HG02884 (cell line): Measurements from ENCODE around the gene ANXA6.
A peak's percentile ranks its signal among the peaks of the same experiment; 100 is the strongest.

Experiments
- ATAC-seq: cut with Tn5 transposase; IDR thresholded peaks from one replicate; pipeline ENCODE4 v1.9.1; 2021; ENCODE audit warnings: mild to moderate bottlenecking, moderate library complexity; ENCODE audit not compliant: unreplicated experiment

ANXA6 gene

DNA sequence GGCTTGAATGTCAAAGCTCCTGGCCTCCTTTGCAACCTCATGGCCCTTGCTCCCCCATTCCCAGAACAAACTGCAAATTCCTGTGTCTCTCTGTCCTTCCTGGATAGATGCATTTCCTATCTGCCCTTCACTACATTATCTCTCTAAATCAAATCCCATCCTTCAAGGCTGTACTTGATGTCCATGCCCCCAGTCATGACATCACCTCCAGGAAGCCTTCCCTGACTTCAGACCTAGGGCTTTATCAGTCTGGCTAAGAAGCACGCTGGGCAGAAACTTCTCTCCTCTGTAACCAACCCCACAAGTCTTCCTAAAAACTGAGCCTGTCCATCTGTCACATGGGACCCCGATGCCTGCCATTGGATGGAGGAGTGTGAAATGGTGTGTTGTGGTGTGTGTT is 51.1 kb downstream of the ANXA6 start:
- ATAC-seq: no peak

DNA sequence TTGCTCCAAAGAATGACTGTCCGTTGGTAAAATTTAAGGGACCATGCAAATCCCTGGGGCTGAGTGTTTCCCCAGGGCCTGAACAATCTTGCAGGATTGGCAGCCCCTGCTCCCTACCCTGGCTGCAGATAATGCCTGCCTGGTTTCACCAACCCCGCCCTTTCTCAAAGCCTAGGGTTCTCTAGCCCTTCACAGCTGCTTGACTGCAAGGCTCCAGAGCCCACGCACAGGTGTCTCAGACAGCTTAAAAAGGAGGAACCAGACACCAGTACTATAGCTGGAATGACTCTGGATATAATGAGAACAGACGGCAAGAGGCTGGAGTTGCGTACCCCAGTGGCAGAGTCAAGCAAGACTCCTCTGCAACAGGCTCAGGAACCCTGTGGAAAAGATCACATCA is 51.5 kb downstream of the ANXA6 start:
- ATAC-seq: no peak

DNA sequence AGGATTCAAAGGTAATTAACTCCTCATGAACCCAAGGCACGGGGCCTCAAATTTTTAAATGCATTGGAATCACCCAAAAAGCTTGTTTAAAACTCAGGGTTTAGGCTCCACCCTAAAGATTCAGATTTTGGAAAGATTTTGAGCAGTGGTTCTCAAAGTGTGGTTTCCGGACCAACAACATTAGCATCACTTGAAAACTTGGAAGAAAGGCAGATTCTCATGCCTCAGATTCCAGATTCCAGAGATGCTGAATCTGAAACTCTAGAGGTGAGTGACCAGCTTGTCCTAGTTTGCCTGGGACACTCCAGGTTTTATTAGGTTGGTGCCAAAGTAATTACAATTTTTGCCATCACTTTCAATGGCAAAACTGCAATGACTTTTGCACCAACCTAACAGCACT is 52.0 kb downstream of the ANXA6 start:
- no peak for ATAC-seq

DNA sequence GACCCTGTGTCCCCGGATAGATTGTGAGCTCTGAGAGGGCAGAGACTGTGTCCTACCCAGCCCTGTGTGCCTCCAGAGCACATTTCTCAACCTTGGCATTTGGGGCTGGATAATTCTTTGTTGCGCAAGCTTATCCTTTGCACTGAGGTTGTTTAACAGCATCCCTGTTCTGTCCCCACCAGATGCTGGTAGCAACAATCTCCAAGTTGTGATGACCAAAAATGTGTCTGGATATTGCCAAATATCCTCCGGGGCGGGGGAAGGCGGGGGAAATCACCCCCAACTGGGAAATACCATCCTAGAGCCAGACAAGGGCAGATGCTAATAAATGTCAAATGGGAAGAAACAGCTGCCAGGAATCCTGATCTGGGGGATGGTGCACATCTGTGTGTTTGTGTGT is 52.8 kb downstream of the ANXA6 start:
- no peak for ATAC-seq

DNA sequence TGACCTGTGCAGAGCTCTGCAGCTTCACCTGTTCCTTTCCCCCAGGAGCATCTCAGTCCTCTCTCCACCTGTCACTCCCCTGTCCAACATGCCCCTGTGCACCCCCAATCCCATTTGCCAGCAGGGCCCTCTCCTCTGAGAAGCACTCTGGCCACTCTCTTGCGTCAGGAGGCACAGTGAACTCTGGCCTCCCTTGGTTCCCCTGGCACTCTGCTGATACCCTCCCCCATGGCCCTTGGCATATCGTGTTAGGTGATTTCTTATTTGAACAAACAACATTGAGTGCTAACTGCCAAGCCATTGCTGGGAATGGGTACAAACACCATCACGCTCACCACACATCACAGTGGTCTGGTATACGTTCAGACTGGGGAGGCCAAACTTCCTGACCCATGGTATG is 55.8 kb downstream of the ANXA6 start:
- ATAC-seq: no peak

DNA sequence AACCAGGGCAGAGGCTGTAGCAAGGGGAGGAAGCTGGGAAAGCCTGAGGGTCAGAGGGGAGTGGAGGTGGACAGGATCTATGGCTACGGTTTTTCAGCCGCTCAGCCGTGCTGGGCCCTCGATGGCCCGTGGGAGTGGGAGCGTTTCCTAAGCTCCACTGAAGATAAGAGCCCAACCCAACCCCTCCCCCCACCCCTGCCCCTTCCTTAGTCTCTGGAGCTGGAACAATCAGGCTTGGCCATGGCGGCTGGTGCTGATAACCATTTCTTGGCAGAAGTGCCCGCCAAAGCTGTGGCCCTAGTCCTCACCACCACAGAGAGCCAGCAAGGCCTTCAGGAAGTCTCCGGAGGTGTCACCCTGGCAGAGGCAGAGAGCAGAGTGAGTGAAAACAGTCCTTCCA is 56.4 kb downstream of the ANXA6 start:
- no peak for ATAC-seq

DNA sequence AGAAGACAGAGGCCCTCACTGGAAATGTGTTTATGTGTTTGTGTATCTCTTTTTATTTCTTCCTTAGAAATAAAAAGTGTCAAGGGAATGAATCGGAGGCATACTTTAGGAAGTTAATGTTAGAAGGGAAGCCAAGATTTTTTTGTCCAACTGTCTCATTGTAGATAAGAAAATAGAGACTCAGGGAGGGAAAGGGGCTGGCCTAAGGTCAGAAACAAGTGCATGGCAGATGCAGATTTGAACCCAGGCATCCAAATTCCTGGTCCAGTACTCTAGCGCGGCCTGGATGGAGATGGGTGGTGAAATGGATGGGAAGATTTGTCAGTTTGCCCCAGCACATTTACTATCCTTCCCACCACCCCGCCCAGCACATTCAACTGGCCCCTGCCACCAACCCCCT is 56.9 kb downstream of the ANXA6 start:
- ATAC-seq: no peak

DNA sequence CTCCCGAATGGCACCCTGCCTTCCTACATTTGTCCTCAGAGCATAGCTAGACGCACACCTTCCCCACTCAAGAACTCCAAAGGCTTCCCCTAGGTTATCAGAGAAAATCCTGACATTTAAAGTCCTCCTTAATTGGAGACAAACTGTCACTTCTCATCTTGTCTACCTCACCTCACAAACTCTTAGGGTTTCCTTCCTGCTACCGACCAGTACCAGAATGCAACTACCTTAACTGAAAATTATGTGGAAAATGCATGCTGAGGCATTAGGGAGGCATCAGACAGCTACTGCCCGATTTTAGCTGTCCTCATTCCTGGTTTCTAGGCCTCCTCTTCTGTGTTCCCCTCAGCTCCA is 58.8 kb downstream of the ANXA6 start:
- no peak for ATAC-seq

DNA sequence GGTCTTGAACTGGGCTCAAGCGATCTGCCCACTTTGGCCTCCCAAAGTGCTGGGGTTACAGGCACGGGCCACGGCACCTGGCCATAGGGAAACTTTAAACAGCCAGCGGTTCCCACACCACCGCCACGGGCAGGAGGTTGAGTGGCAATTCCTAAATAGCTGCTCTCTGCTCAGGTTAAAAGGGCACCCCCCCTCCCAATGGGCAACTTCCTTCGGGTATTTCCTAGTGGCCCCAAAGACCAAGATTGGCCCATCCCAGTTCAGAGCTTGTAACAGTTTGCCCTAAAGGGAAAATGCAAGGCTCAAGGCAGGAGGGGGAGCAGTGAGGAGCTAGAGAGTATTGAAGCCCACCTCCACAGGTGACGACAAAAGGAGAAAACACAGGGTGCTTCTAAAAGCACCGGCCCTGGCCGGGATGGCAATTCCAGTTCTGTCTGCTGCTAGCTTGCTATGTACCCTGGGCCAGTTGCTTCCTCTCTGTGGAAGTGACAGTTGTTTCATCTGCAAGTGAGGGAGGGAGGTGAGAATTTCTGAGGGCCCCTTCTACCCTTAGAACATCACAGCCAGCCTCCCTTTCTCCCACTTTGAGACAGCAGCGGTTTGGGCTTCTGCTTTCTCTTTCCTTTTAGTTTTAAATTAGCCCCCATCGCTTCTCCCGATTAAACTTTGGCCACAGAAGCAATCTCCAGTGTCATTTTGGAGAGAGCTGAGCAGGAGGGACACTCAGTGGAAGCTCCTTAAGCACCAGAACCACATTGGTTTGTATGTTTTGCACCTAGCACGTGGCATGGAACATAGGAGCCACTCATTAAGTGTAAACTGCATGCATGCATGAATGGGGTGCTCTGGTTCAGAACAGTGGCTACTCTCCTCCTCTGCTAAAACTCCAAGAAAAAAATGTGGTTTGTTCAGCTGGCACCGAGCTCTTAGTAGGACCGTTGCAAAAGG is 59.5 kb downstream of the ANXA6 start:
- ATAC-seq: peak; percentile 58

DNA sequence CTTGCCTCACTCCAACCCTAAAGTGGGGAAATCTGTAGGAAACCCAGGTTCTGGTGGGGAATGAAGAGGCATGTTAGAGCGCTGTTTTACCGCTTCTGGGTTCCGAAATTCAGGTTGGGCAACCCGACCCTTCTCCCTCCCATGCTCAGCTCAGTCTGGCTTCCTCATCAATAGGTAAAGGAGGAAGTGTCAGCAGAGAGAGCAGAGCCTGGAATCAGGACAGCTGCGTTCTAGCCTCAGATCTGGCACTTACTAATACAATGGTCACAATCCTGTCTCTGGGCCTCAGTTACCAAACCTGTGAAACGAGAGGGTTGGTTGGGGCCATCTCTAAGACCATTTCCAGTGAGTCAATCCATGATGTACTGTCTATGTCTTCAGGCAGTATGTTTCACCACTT is 60.5 kb downstream of the ANXA6 start:
- no peak for ATAC-seq

DNA sequence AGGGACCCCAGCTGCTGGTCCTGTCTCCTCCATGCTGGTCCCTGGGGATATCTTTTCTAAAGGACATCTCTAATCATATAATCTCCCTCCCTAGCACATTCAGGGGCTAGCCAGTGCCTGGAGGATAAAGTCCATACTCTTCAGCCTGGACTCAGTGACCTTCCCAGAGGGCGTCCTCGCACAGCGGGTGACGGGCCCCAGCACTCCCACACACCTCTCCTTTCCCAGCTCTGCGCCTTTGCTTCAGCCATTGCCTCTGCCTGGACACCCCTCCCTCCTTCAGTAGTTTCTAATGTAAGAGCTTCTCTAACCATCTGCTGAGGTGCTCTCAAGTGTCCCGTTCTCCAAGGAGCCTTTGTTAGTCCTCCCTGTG is 61.6 kb downstream of the ANXA6 start:
- ATAC-seq: no peak

DNA sequence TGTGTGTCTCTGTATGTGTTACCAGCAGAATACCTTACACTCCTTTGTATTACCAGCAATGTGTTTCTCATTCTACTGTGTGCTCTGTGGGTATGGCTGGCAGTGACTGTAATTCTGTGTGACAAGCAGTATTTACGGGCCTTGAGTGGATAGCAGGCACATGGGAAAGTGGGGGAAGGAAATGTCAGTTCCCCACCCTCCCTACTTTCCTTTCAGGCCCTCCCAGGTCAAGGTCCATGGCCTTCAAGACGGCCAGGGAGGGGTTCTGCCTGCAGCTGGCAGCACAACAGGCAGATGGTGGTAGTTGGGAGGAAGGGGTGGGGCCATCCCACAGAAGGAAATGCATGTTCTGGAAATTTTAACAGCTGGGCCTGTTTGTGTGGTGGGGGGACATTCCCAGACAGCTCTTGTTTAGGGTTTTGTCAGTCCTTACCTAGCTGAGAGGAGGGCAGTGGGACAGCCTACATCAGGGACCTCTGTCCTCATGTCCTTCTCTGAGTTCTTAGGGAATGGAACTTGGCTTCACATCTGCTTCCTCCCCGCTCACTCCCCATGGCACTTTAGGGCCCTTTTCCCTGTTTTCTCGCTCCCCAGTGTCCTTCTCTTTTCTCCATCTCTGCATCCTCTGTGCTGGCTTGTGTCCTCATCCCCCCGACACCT is 62.1 kb downstream of the ANXA6 start:
- ATAC-seq: no peak

DNA sequence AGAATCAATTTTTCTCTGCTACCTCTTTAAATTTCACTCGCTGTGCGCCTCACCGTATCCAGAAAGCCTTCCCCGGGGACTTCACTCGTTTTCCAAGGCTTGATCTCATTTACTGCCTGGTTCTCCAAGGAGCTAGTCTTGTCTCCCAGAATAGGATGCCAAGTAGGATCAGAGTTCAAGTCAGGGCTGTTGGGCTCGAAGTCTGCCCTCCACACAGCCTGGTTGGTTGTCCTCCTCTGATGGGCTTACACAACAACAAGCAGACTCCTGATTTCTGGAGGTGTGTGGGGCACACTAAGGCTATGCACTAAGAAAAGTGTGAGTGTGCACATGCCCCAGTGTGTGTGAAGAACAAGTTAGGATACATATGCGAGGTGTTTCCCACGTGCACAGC is 62.7 kb downstream of the ANXA6 start:
- ATAC-seq: no peak

DNA sequence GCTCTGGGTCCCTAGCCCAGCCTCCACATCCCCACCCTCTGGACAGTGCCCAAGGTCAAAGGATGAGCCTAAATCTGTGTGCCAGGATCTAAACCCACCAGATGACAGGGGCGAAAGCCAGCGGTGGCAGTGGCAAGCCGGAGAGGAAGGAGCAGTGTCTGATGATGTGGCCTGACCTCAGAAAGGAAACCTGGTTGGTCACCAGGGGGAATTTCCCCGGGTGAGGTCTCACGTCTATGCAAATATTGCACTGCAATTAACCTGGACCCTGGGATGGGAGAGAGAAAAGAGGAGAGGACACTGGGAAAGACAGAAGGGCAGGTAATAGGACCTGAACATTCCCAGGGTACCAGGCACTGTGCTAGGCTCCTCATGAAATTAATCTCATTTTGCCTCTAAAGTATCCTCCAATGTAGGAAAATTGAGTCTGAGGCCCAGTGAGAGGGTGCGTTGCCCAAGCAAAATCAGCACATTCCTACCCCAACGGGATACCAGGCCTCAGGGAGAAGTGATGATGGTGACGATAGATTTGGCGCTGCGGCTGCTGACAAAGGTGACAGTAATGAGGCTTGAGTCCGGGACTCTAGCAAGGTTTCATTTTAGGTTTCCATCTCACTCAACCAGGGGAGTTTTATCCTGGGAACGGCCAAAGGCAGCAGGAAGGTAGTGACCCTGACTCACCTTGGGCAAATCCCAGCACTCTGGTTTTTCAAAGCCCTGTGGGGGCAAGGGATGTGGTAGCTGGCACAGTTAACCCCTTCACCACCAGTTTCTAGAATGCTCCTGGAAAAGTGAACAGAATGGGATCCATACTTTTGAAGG is 63.3 kb downstream of the ANXA6 start:
- ATAC-seq: peak; percentile 66

DNA sequence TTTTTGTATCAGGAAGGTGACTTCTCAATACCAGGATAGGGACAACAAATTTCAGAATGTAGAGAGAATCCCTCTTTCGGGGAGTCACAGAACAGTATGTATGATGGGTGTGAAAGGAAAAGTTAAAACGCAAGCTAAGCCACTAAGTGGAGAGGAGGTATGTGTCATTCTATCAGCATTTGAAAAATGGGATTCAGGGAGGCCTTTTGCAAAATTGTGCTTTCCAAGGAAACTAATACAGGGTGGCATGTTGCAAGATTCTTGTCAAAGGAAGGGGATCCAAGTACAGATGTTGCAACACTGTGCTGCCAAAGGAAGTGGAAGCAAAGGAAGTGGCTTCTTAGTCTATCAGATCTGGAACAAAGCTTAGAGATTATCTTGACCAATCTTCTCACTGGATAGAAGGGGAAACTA is 64.1 kb downstream of the ANXA6 start:
- peak; percentile 4 for ATAC-seq

DNA sequence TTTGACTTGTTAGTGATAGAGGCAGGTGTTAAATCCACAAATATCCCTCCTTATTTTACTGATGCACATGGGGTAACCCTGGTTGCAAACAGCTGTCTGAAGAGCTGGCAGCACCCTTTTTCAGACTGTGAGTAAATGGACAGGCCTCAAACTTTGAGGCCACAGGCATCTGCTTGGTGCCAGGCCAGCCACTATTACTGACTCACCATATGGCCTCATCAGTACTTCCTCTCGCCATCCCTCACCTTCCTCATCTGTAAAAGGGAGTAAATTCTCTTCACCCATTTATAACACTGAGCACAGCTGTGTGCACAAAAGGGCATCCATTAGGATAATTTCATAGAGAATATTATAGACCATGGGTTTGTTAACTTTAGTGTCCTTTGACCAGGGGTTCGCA is 64.8 kb downstream of the ANXA6 start:
- ATAC-seq: no peak

DNA sequence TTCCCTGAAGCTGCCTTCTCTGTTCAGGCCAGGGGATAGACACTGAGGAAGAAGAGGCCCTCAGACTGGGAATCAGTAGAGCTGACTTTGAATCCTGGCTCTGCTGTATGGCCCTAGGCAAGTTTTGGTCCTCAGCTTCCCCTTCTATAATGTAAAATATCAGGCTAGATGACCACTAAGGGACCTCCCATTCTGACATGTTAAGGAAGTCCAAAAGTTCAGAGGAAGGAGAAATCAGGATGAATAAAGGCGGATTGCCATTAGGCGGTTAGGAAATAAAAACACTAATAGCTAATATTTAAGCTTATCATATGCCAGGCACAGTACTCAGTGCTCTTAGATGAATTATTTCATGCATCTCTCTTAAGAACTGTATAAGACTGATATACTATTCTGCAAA is 67.9 kb downstream of the ANXA6 start:
- no peak for ATAC-seq

DNA sequence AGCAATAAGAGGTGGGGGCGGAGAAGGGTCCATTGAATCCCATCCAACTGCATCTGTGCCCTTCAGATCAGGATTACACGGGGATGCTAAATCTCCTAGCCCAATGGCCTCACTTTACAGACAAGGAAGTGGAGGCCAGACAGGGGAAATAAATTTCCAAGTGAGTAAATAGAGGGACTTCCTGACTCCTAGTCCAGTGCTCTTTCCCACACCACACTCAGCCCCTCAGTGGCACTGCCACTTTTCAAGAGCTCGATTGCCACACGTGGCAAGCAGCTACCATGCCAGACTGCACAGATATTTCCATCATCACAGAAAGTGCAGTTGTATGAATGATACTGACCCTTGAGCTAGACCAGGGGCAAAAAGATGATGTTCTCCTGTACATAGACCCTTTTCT is 68.6 kb downstream of the ANXA6 start:
- ATAC-seq: no peak

DNA sequence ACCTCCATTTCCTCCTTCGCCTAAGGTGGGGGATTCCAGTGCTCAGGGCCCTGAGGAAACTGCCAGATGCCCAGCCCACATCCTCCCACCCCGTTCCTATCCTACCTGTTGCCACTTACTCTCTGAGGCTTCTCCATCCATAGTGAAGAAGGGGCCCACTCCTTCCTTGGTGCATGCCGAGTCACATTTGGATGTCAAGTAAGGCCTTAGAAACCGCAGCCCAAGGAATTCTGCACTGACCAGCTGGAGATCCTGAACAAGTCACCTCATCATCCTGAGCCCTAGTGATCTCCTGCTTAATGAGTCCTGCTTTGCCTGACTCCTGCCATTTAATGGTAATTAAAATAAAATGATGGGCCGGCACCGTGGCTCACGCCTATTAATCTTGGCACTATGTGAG is 70.1 kb downstream of the ANXA6 start:
- peak; percentile 11 for ATAC-seq

DNA sequence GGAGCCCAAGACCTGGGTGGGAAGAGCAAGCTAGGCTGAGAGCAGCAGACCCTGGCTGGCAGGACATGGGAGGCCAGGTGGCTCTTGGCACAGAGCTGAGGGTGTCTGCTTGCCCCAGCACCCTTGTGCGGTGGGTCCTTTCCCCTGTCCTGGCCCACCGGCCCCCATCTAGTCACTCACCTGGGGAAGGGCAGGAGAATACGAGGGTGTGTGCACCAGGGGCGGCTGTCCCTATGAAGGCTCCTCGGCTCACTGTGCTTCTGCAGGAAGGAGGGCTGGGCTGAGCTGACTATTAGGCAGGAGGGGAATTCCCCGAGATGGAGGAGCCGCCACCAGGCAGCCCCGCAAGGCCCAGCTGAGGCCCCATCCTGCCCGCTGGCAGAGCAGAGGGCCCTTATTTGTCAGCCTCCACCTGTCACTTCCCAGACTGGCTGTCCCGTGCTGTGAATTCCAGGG is 70.6 kb downstream of the ANXA6 start:
- ATAC-seq: peak; percentile 77

DNA sequence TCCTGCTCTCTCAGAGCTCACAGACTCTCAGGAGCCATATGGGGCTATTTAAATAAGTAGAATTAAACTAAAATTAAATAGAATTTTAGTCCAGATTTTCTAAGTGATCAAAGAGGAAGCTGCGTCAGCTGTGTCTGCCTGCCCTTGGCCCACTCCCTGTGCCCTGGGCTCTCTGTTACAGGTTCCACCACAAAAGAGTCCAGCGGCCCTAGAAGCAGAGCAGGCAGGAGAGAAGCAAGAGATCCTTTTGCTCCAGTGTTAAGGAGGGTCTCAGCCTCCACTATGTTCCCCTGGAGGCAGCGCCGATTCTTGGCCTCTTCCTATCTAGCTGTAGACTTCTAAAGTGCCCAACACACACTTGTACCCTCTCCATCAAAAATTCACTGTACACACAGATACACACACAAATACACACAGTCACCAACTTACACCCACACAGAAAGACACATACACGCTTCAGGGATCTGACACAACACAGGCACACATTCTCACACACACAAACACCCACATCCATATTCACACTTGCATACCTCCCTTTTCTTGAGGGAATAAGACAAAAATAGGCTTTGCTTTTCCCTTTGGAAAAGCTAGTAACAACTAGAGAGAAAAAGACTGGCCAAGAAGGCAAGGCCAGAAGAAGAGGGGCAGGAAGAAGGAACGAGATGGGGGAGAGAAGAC is 71.2 kb downstream of the ANXA6 start:
- no peak for ATAC-seq
